Activated naive CD4-positive, alpha-beta T cell treated with anti-CD3 and anti-CD28 coated beads, Interleukin-2, amount 50 U/mL, for 16 hours (primary cell): ENCODE results near the gene JMJD8.

Source experiments
- DNase-seq: peaks from one replicate; pipeline ENCODE4 v3.0.0-alpha.2; 2020

JMJD8 gene

GRCh38 chr16:674968-675883 is 8.9 kb downstream of the JMJD8 start, which contains the start of gene RHBDL1:
TSS of gene RHBDL1 (plus strand) at chr16:675671. CDS start at chr16:675791, 120 bp downstream.
- DNase-seq = no peak

GRCh38 chr16:674214-674881 is 9.8 kb downstream of the JMJD8 start:
- DNase-seq = no peak

- no peak for DNase-seq
These were observed 10.6 kb downstream of the JMJD8 start for GRCh38 chr16:673399-673991.

GRCh38 chr16:672851-673250 is 11.3 kb downstream of the JMJD8 start:
- no peak for DNase-seq

GRCh38 chr16:672371-672770 is 11.8 kb downstream of the JMJD8 start:
- no peak for DNase-seq

GRCh38 chr16:671353-672131 is 12.6 kb downstream of the JMJD8 start:
- DNase-seq = no peak

- no peak for DNase-seq
These were observed 13.4 kb downstream of the JMJD8 start for GRCh38 chr16:670485-671352.

- DNase-seq = no peak
These were observed 14.5 kb downstream of the JMJD8 start for GRCh38 chr16:669666-670065.

GRCh38 chr16:668519-669171 is 15.5 kb downstream of the JMJD8 start:
- no peak for DNase-seq

- DNase-seq = peak; percentile 93
These were observed 16.2 kb downstream of the JMJD8 start, which contains the start of gene RHOT2 for GRCh38 chr16:667780-668518. TSS of gene RHOT2 (plus strand) at chr16:668132. CDS start at chr16:668200, 68 bp downstream.

- no peak for DNase-seq
These were observed 16.9 kb downstream of the JMJD8 start for GRCh38 chr16:667113-667779.

- no peak for DNase-seq
These were observed 17.6 kb downstream of the JMJD8 start for GRCh38 chr16:666572-666971.

GRCh38 chr16:662597-662996 is 21.5 kb downstream of the JMJD8 start:
- DNase-seq = no peak

- no peak for DNase-seq
These were observed 22.0 kb downstream of the JMJD8 start for GRCh38 chr16:662095-662494.

GRCh38 chr16:661184-661821 is 22.8 kb downstream of the JMJD8 start:
- no peak for DNase-seq

GRCh38 chr16:660459-661183 is 23.5 kb downstream of the JMJD8 start:
- DNase-seq = peak; percentile 69

GRCh38 chr16:660132-660458 is 24.0 kb downstream of the JMJD8 start:
- no peak for DNase-seq

- DNase-seq = no peak
These were observed 24.5 kb downstream of the JMJD8 start for GRCh38 chr16:659618-660017.
